ENCODE measurements around the gene GTF3C1. TPM values are rescaled to one million over a fixed set of nuclear protein-coding genes. Genes with fewer than 3 reads are reported as not detected.

GTF3C1 gene
- total and polyA plus RNA-seq, 8 donors: 22.3 to 227 (median 61.0) TPM

DNA sequence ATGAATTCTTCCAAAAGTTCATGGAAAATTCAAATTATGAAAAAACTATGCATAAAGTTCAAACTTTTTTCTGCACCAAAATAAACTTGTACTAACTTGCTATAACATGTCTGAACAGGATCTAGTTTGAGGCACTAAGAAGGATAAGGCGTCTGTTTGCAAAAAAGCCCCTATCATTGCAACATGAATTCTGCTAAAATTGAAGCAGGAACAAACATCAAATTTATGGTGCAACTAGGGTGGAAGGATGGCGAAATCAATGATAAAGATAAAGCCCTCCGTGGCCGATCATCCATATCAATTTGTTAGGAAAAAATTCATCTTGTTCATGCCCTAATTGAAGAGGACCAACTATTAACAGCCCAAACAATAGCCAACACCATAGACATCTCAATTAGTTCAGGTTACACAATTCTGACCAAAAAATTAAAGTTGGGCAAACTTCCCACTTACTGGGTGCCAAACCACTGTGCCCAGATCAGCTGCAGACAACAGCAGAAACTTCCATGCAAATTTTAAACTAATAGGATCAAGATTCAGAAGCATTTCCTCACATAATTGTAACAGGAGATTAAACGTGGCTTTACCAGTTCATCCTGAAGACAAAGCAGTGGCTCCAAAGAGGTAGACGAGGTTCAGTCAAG is 134.8 kb downstream of the GTF3C1 start:
- Histone ChIP-seq H3K27me3 (no peaks in the 10 kb centered on the region), H3K27ac (no peak overlapping the region), H3K36me3 (no peaks in the 10 kb centered on the region), H3K4me1 (no peaks in the 10 kb centered on the region), H3K9me3 (peaks cover 0 to 5% (median 1%) of the 10 kb centered on the region in 4 donors), H3K4me3 (no peak overlapping the region)
- TF ChIP-seq EP300 (IDR thresholded peaks at IDR 0.05): no peak
- TF ChIP-seq, protein P1, sequence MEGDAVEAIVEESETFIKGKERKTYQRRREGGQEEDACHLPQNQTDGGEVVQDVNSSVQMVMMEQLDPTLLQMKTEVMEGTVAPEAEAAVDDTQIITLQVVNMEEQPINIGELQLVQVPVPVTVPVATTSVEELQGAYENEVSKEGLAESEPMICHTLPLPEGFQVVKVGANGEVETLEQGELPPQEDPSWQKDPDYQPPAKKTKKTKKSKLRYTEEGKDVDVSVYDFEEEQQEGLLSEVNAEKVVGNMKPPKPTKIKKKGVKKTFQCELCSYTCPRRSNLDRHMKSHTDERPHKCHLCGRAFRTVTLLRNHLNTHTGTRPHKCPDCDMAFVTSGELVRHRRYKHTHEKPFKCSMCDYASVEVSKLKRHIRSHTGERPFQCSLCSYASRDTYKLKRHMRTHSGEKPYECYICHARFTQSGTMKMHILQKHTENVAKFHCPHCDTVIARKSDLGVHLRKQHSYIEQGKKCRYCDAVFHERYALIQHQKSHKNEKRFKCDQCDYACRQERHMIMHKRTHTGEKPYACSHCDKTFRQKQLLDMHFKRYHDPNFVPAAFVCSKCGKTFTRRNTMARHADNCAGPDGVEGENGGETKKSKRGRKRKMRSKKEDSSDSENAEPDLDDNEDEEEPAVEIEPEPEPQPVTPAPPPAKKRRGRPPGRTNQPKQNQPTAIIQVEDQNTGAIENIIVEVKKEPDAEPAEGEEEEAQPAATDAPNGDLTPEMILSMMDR (IDR thresholded peaks at IDR 0.05): no peak
- no peak for TF ChIP-seq POLR2A (IDR thresholded peaks at IDR 0.05)
- TF ChIP-seq POLR2AphosphoS5 (IDR thresholded peaks at IDR 0.05): no peak
- DNase-seq: no peak
- WGBS, 5 donors: 50 to 68% (median 65%) methylated on average over 6 of the region's 6 CpGs
- intact Hi-C loops (cut with DNase I; ENCODE audit: low total_unique reads): no loop called here

DNA sequence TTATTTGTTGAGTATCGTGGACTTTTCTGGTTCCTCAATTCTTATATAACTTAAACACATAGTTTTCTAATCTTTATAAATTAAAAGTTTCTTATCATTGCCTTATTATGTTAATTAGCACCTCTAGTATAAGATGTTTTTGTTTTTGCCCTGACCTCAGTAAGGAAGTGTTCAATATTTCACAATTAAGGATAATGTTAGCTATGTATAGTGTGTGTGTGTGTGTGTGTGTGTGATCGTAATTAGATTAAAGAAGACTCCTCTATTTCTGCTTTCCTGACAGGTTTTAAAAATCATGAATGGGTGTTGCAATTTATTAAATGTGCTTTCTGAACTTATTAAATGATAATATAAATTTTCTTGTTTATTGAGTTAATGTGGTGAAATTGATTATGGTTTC is 135.8 kb downstream of the GTF3C1 start:
- intact Hi-C loops (cut with DNase I; ENCODE audit: low total_unique reads): no loop called here
- Histone ChIP-seq H3K36me3 (no peaks in the 10 kb centered on the region), H3K4me3 (no peak overlapping the region), H3K27ac (no peak overlapping the region), H3K9me3 (peaks cover 0 to 7% (median 3%) of the 10 kb centered on the region in 4 donors), H3K27me3 (no peaks in the 10 kb centered on the region), H3K4me1 (no peaks in the 10 kb centered on the region)
- TF ChIP-seq, protein P1 (IDR thresholded peaks at IDR 0.05): no peak
- TF ChIP-seq POLR2A (IDR thresholded peaks at IDR 0.05): no peak
- TF ChIP-seq POLR2AphosphoS5 (IDR thresholded peaks at IDR 0.05): no peak
- no peak for TF ChIP-seq EP300 (IDR thresholded peaks at IDR 0.05)
- no peak for DNase-seq
- WGBS, 5 donors: 69 to 84% (median 81%) methylated on average over 2 of the region's 2 CpGs

DNA sequence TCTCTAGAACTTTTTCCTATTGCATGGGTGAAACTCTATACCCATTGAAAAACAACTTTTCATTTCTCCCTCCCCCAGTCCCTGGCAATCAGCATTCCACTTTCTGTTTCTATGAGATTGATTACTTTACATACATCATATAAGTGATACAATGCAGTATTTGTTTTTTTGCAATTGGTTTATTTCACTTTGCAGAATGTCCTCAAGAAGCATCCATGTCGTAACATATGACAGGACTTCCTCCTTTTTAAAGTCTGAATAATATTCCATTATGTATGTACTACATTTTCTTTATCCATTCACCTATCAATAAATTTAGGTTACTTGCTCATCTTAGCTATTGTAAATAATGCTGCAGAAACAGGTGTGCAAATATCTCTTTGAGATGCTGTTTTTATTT is 139.0 kb downstream of the GTF3C1 start:
- no peaks in the 10 kb centered on the region for H3K36me3 ChIP-seq
- 75 to 95% (median 88%) methylated on average over 1 of the region's 1 CpG for WGBS, 5 donors
- H3K9me3 ChIP-seq: peaks cover 0 to 7% (median 3%) of the 10 kb centered on the region in 4 donors
- TF ChIP-seq POLR2A (IDR thresholded peaks at IDR 0.05) (no peak), POLR2AphosphoS5 (IDR thresholded peaks at IDR 0.05) (no peak), EP300 (IDR thresholded peaks at IDR 0.05) (no peak)
- TF ChIP-seq, protein P1 (IDR thresholded peaks at IDR 0.05): no peak
- H3K27ac ChIP-seq: no peak overlapping the region
- peaks cover 0 to 1% (median 0%) of the 10 kb centered on the region in 4 donors for H3K4me1 ChIP-seq
- no peak overlapping the region for H3K4me3 ChIP-seq
- no peak for DNase-seq
- peaks cover 0 to 6% (median 0%) of the 10 kb centered on the region in 3 donors for H3K27me3 ChIP-seq
- intact Hi-C loops (cut with DNase I; ENCODE audit: low total_unique reads): no loop called here

Other genes starting within 250 kb of the GTF3C1 start
- gene IL4R, start 235.9 kb downstream of the GTF3C1 start, total RNA-seq: 100 to 1,000 TPM in 2 of 5 donors, 10 to 100 TPM in 3; 23.9 to 120 (median 55.2) TPM
- gene IL4R, start 235.9 kb downstream of the GTF3C1 start, polyA plus RNA-seq: 10 to 100 TPM; 17.4 to 55.8 (median 18.9) TPM
- under 1 TPM in 2 of 5 donors, not detected in 3; 0.14 to 0.73 TPM for gene IL21R, start 147.7 kb downstream of the GTF3C1 start, total RNA-seq
- under 1 TPM in 2 of 3 donors, not detected in 1; 0.33 to 0.44 TPM for gene IL21R, start 147.7 kb downstream of the GTF3C1 start, polyA plus RNA-seq
- gene KATNIP, start 231 bp upstream of the GTF3C1 start, total RNA-seq: 10 to 100 TPM; 34.4 to 52.7 (median 34.5) TPM
- gene KATNIP, start 231 bp upstream of the GTF3C1 start, polyA plus RNA-seq: 1 to 10 TPM; 2.6 to 9.6 (median 5.9) TPM